A673 (cell line): ENCODE measurements around the gene C6orf62. TPM values are rescaled to one million over a fixed set of nuclear protein-coding genes. Genes with fewer than 3 reads are reported as not detected.
"Not testable (repeated sequence)": the region's sequence is repeated elsewhere in the genome, so short reads cannot be mapped to it uniquely, and the experiment has no call there.

ENCODE experiments used
- BruUV-seq: library from RNA; stranded (reverse); fragments of 400-500 nt; replicated peaks from 2 replicates; lab custom pipeline; 2021; lab: Mats Ljungman, UMichigan
- CTCF ChIA-PET: fragments of 300-600 bp; sonication (Branson Sonifier 250); formaldehyde crosslinking; loops from one replicate; lab custom pipeline; 2022; ENCODE audit warnings: antibody characterized with exemption; lab: Charles Lee
- POLR2A ChIA-PET: fragments of 300-600 bp; sonication (Branson Sonifier 250); formaldehyde crosslinking; loops from one replicate; lab custom pipeline; 2022; ENCODE audit warnings: antibody characterized with exemption; ENCODE audit not compliant: low non-redundant PET; lab: Charles Lee
- DNase-seq: peaks from one replicate; pipeline ENCODE4 v3.0.0-alpha.2; 2015; ENCODE audit warnings: low spot score
- H3K27ac ChIP-seq: fragments of 200-600 bp; sonication (generic); 2 replicates; pipeline ENCODE4 v1.5.1; 2016; ENCODE audit warnings: mixed run types, low read depth, mild to moderate bottlenecking, mixed read lengths, antibody characterized with exemption, low read length; ENCODE audit not compliant: poor library complexity, severe bottlenecking
- H3K27me3 ChIP-seq: fragments of 200-600 bp; sonication (generic); replicated peaks from 2 replicates; pipeline ENCODE4 v1.6.1; 2017; ENCODE audit warnings: mixed run types, low read depth, mild to moderate bottlenecking, mixed read lengths, antibody characterized with exemption, low read length; ENCODE audit not compliant: insufficient read depth, poor library complexity
- H3K36me3 ChIP-seq: fragments of 200-600 bp; sonication (generic); 2 replicates; pipeline ENCODE4 v1.6.1; 2016; ENCODE audit warnings: mixed run types, mild to moderate bottlenecking, mixed read lengths, antibody characterized with exemption, low read length; ENCODE audit not compliant: insufficient read depth, poor library complexity, severe bottlenecking
- H3K4me1 ChIP-seq: fragments of 200-600 bp; sonication (generic); 2 replicates; pipeline ENCODE4 v1.6.1; 2017; ENCODE audit warnings: mixed run types, mild to moderate bottlenecking, mixed read lengths, antibody characterized with exemption, low read length; ENCODE audit not compliant: insufficient read depth, poor library complexity, severe bottlenecking
- H3K4me3 ChIP-seq: fragments of 200-600 bp; sonication (generic); 2 replicates; pipeline ENCODE4 v1.5.1; 2016; ENCODE audit warnings: low read depth, mixed run types, mild to moderate bottlenecking, mixed read lengths, low read length; ENCODE audit not compliant: poor library complexity, severe bottlenecking
- H3K9me3 ChIP-seq: fragments of 200-600 bp; sonication (generic); 2 replicates; pipeline ENCODE4 v1.6.1; 2016; ENCODE audit warnings: mixed run types, low read depth, mild to moderate bottlenecking, mixed read lengths, antibody characterized with exemption, low read length; ENCODE audit not compliant: poor library complexity, severe bottlenecking
- CTCF ChIP-seq: fragments of 300-800, 200-600 bp; sonication (generic); conservative IDR thresholded peaks from 2 replicates; pipeline ENCODE4 v1.5.1; 2017; ENCODE audit warnings: low read depth, mild to moderate bottlenecking, antibody characterized with exemption, low read length, moderate library complexity, mixed read lengths
- EZH2 ChIP-seq: fragments of 200-600 bp; sonication (generic); IDR thresholded peaks from 2 replicates; pipeline ENCODE4 v1.6.1; 2017; ENCODE audit warnings: borderline replicate concordance, low read depth, mild to moderate bottlenecking, mixed read lengths, antibody characterized with exemption, low read length; ENCODE audit not compliant: poor library complexity, severe bottlenecking
- intact Hi-C: fragments of 100-400 bp; cut with micrococcal nuclease; formaldehyde crosslinking; loops from one replicate; pipeline ENCODE4 v1.10.0; 2022; ENCODE audit not compliant: unreplicated experiment
- total RNA-seq: library from RNA; stranded (reverse); gene quantifications from 2 replicates; pipeline ENCODE4 v1.2.3, GENCODE V29; 2021

C6orf62 gene
- total RNA-seq, 1 experiment from 2014 or later = 107 TPM

DNA sequence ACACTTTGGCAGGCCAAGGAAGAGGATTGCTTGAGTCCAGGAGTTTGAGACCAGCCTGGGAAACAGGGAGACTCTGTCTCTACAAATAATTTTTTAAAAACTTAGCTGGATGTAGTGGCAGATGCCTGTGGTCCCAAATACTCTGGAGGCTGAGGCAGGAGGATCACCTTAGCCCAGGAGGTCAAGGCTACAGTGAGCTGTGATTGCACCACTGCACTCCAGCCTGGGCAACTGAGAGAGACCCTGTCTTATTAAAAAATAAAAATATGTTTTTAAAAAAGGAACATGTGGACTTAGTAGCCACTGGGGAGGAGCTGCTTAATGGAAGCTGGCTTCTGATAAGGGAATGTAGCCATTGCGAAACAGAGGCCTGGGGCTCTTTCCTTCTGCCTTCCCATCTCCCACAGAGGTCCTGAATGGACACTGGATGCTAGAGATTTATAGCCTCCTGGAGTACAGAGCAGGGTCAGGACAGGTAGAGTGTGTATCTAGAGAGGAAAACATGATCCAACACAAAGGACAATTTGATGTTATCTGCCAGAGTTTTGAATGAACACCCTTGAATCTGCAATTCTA, 34.1 kb upstream of the C6orf62 start:
- ChIA-PET POLR2A (no interaction called here), CTCF (no interaction called here)
- no peak overlapping the region for H3K27ac ChIP-seq
- H3K27me3 ChIP-seq = no peaks in the 10 kb centered on the region
- BruUV-seq = no TSS peak
- H3K36me3 ChIP-seq = no peaks in the 10 kb centered on the region
- no peak for DNase-seq
- H3K4me3 ChIP-seq = no peak overlapping the region
- TF ChIP-seq EZH2 = no peak
- no peak for TF ChIP-seq CTCF
- no peaks in the 10 kb centered on the region for H3K9me3 ChIP-seq
- H3K4me1 ChIP-seq = no peaks in the 10 kb centered on the region
- intact Hi-C loops = no loop called here

DNA sequence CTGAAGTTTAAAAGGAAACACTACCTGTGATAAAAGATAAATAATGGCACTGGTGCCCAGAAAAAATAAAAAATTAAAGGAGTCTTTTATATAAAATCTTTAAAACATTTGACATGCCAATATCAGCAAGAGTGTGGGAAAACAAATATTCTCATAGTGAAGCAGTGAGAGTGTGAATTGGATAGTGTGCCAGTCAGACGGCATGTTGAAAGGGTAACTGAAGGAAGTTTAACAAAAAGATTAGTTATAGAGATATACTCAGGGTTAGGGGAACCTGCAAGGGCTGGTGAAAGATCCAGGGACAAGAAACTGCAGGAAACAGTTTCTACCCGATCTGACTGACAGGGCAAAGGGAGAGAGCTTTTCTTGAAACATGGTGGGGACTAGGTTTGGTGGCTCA, 33.5 kb upstream of the C6orf62 start:
- Histone ChIP-seq H3K27ac (no peak overlapping the region), H3K36me3 (no peaks in the 10 kb centered on the region), H3K4me3 (no peak overlapping the region), H3K9me3 (no peaks in the 10 kb centered on the region), H3K4me1 (no peaks in the 10 kb centered on the region), H3K27me3 (no peaks in the 10 kb centered on the region)
- ChIA-PET CTCF (no interaction called here), POLR2A (no interaction called here)
- intact Hi-C loops = no loop called here
- TF ChIP-seq CTCF (no peak), EZH2 (no peak)
- BruUV-seq = no TSS peak
- DNase-seq = no peak

GRCh38 chr6:24750878-24751277, 31.9 kb upstream of the C6orf62 start:
- CTCF ChIA-PET, BruUV-seq, POLR2A ChIA-PET, H3K4me3 ChIP-seq, H3K36me3 ChIP-seq, H3K27ac ChIP-seq, H3K27me3 ChIP-seq, H3K9me3 ChIP-seq, H3K4me1 ChIP-seq, DNase-seq, intact Hi-C loops: not testable (repeated sequence)

DNA sequence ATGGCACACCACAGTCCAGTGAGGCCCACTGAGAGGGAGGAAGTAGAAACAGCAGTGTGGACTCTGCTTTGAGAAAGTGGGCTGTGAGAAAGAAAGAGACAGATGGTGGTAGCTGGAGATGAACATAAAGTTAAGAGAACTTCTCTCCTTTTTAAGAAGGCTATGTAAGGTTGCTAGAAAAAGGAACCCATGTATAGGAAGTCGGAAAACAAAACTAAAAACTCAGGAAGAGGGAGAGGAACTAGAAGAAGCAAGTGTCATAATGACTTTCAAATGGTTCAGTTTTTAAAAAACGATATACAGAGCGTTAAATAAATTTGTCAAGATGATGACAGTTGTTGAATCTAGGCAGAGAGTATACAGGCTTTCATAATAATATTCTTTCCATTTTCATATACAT, 30.3 kb upstream of the C6orf62 start:
- intact Hi-C loops = no loop called here
- DNase-seq = no peak
- Histone ChIP-seq H3K9me3 (no peaks in the 10 kb centered on the region), H3K27me3 (no peaks in the 10 kb centered on the region), H3K4me3 (no peak overlapping the region), H3K4me1 (no peaks in the 10 kb centered on the region), H3K27ac (no peak overlapping the region), H3K36me3 (no peaks in the 10 kb centered on the region)
- BruUV-seq = no TSS peak
- ChIA-PET POLR2A (no interaction called here), CTCF (no interaction called here)
- TF ChIP-seq EZH2 = no peak
- TF ChIP-seq CTCF = no peak
